DMS153 treated with DMSO at 0.1 percent for 48 hours (cell line): ENCODE data around the gene CAPN2.

ENCODE experiments used
- DNase-seq: peaks from one replicate; lab custom pipeline; 2025; ENCODE audit not compliant: unreplicated experiment; lab: John Stamatoyannopoulos, UW

The CAPN2 gene

GRCh38 chr1:223824712-223825111, 112.4 kb downstream of the CAPN2 start:
- no peak for DNase-seq
